WTC11 (cell line): ENCODE measurements around the gene COL6A3.

Experiments
- FOXP1 ChIP-seq: sonication (generic); formaldehyde crosslinking; IDR thresholded peaks from 2 replicates; pipeline ENCODE4 v1.8.0; 2022; ENCODE audit warnings: missing genetic modification reagents, mild to moderate bottlenecking, moderate library complexity, borderline replicate concordance
- ZNF317 ChIP-seq: sonication (generic); formaldehyde crosslinking; IDR thresholded peaks from 2 replicates; pipeline ENCODE4 v1.8.1; 2023; ENCODE audit warnings: low read depth, mild to moderate bottlenecking, moderate library complexity, missing genetic modification reagents, borderline replicate concordance
- TF ChIP-seq, protein P1 (sequence below): fragments of 200-600 bp; IDR thresholded peaks from 2 replicates; pipeline ENCODE4 v1.8.0; 2022; ENCODE audit warnings: antibody characterized with exemption
- TF ChIP-seq, protein P2 (sequence below): fragments of 250-450 bp; sonication (Bioruptor Pico); IDR thresholded peaks from 2 replicates; pipeline ENCODE4 v1.8.0; 2021; ENCODE audit warnings: mild to moderate bottlenecking

DNA sequence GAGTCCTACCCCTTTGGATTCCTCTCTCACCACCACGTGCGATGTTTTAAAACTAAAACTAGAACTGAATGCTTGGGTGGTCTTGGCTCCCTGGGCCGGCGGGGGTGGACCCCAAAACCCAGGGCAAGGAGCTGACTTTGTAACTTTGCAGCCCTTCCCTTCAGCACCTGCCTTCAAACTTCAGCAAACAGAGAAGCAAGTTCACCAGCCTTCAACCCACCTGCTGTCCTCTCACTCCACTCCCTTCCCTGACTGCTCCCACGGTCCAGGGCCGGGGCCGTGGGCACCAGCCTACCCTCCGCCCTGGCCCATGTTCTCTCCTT is 54.5 kb downstream of the COL6A3 start:
- TF ChIP-seq, protein P1, sequence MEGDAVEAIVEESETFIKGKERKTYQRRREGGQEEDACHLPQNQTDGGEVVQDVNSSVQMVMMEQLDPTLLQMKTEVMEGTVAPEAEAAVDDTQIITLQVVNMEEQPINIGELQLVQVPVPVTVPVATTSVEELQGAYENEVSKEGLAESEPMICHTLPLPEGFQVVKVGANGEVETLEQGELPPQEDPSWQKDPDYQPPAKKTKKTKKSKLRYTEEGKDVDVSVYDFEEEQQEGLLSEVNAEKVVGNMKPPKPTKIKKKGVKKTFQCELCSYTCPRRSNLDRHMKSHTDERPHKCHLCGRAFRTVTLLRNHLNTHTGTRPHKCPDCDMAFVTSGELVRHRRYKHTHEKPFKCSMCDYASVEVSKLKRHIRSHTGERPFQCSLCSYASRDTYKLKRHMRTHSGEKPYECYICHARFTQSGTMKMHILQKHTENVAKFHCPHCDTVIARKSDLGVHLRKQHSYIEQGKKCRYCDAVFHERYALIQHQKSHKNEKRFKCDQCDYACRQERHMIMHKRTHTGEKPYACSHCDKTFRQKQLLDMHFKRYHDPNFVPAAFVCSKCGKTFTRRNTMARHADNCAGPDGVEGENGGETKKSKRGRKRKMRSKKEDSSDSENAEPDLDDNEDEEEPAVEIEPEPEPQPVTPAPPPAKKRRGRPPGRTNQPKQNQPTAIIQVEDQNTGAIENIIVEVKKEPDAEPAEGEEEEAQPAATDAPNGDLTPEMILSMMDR = no peak
- TF ChIP-seq, protein P2, sequence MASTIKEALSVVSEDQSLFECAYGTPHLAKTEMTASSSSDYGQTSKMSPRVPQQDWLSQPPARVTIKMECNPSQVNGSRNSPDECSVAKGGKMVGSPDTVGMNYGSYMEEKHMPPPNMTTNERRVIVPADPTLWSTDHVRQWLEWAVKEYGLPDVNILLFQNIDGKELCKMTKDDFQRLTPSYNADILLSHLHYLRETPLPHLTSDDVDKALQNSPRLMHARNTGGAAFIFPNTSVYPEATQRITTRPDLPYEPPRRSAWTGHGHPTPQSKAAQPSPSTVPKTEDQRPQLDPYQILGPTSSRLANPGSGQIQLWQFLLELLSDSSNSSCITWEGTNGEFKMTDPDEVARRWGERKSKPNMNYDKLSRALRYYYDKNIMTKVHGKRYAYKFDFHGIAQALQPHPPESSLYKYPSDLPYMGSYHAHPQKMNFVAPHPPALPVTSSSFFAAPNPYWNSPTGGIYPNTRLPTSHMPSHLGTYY (CRISPR knock-in tag) = no peak
- TF ChIP-seq FOXP1 = no peak
- TF ChIP-seq ZNF317 (CRISPR knock-in tag) = no peak
